Neural crest cell (in vitro differentiated cells): ENCODE measurements around the gene RARA. TPM values are rescaled to one million over a fixed set of nuclear protein-coding genes. Genes with fewer than 3 reads are reported as not detected.

ENCODE experiments used
- DNase-seq: peaks from one replicate; pipeline ENCODE4 v3.0.0; 2021; ENCODE audit warnings: low read depth, mixed read lengths, low spot score
- H3K27ac Mint-ChIP-seq: one replicate; pipeline ENCODE4 v1.8.0; 2021; ENCODE audit warnings: mild to moderate bottlenecking, mixed read lengths; ENCODE audit not compliant: unreplicated experiment
- H3K27me3 Mint-ChIP-seq: 2 replicates; pipeline ENCODE4 v1.8.0; 2021; ENCODE audit warnings: low read depth, mild to moderate bottlenecking, mixed read lengths
- H3K36me3 Mint-ChIP-seq: 2 replicates; pipeline ENCODE4 v1.8.0; 2021; ENCODE audit warnings: low read depth, mild to moderate bottlenecking, mixed read lengths
- H3K4me1 Mint-ChIP-seq: 2 replicates; pipeline ENCODE4 v1.8.0; 2021; ENCODE audit warnings: mixed read lengths
- H3K4me3 Mint-ChIP-seq: one replicate; pipeline ENCODE4 v1.8.0; 2021; ENCODE audit warnings: mild to moderate bottlenecking, mixed read lengths
- H3K9me3 Mint-ChIP-seq: 2 replicates; pipeline ENCODE4 v1.8.0; 2021; ENCODE audit warnings: mixed read lengths
- CTCF ChIP-seq: fragments of 200-600 bp; sonication (generic); conservative IDR thresholded peaks from 2 replicates; pipeline ENCODE4 v1.5.0; 2021; ENCODE audit warnings: antibody characterized with exemption, mild to moderate bottlenecking
- total RNA-seq: library from RNA; stranded (reverse); gene quantifications from 2 replicates; pipeline ENCODE4 v1.2.1, GENCODE V29; 2021

Gene RARA
- total RNA-seq, 1 donor from 2014 or later = 25.9 TPM

GRCh38 chr17:40329839-40330794, 21.1 kb downstream of the RARA start:
- Mint-ChIP-seq H3K4me1 (peaks cover 30% of the 10 kb centered on the region), H3K36me3 (no peaks in the 10 kb centered on the region), H3K27ac (peak overlapping the region; percentile 36)

GRCh38 chr17:40330850-40331470, 22.0 kb downstream of the RARA start:
- Mint-ChIP-seq H3K36me3 (no peaks in the 10 kb centered on the region), H3K4me3 (no peak overlapping the region), H3K27ac (no peak overlapping the region), H3K27me3 (no peaks in the 10 kb centered on the region), H3K4me1 (peaks cover 33% of the 10 kb centered on the region), H3K9me3 (no peaks in the 10 kb centered on the region)
- no peak for DNase-seq
- no peak for TF ChIP-seq CTCF

More at GRCh38 chr17:40329839-40330794, 21.1 kb downstream of the RARA start:
- no peak for TF ChIP-seq CTCF
- H3K9me3 Mint-ChIP-seq = no peaks in the 10 kb centered on the region
- H3K4me3 Mint-ChIP-seq = no peak overlapping the region
- no peaks in the 10 kb centered on the region for H3K27me3 Mint-ChIP-seq
- DNase-seq = no peak

GRCh38 chr17:40331743-40332641, 23.0 kb downstream of the RARA start:
- TF ChIP-seq CTCF = no peak
- H3K27ac Mint-ChIP-seq = no peak overlapping the region

GRCh38 chr17:40333781-40334448, 24.9 kb downstream of the RARA start:
- no peak for TF ChIP-seq CTCF
- no peak for DNase-seq
- Mint-ChIP-seq H3K36me3 (no peaks in the 10 kb centered on the region), H3K27me3 (no peaks in the 10 kb centered on the region), H3K9me3 (no peaks in the 10 kb centered on the region), H3K4me3 (no peak overlapping the region), H3K4me1 (peaks cover 21% of the 10 kb centered on the region), H3K27ac (no peak overlapping the region)

More at GRCh38 chr17:40331743-40332641, 23.0 kb downstream of the RARA start:
- no peaks in the 10 kb centered on the region for H3K27me3 Mint-ChIP-seq
- H3K4me1 Mint-ChIP-seq = peaks cover 26% of the 10 kb centered on the region
- no peak overlapping the region for H3K4me3 Mint-ChIP-seq
- no peak for DNase-seq
- no peaks in the 10 kb centered on the region for H3K36me3 Mint-ChIP-seq
- H3K9me3 Mint-ChIP-seq = no peaks in the 10 kb centered on the region

GRCh38 chr17:40335620-40336019, 26.6 kb downstream of the RARA start:
- Mint-ChIP-seq H3K36me3 (no peaks in the 10 kb centered on the region), H3K27me3 (no peaks in the 10 kb centered on the region)
- no peak for DNase-seq

More at GRCh38 chr17:40335620-40336019, 26.6 kb downstream of the RARA start:
- no peak for TF ChIP-seq CTCF
- Mint-ChIP-seq H3K9me3 (no peaks in the 10 kb centered on the region), H3K4me3 (no peak overlapping the region), H3K27ac (no peak overlapping the region), H3K4me1 (peaks cover 33% of the 10 kb centered on the region)
